DOHH2 (cell line): Measurements from ENCODE around the gene DCST1.

Experiments
- H3F3A ChIP-seq: fragments of 200-600 bp; sonication (generic), shearing (Covaris generic); 2 replicates; pipeline ENCODE4 v1.6.0; 2016; ENCODE audit warnings: antibody characterized with exemption, mild to moderate bottlenecking; ENCODE audit not compliant: control insufficient read depth, insufficient read depth
- H3K27ac ChIP-seq: fragments of 200-600 bp; sonication (generic); 2 replicates; pipeline ENCODE4 v1.5.1; 2014; ENCODE audit warnings: low read depth, mild to moderate bottlenecking, low read length, moderate library complexity
- H3K27me3 ChIP-seq: fragments of 200-600 bp; sonication (generic); 2 replicates; pipeline ENCODE4 v1.6.1; 2014; ENCODE audit warnings: mild to moderate bottlenecking, low read length, mixed read lengths; ENCODE audit not compliant: control insufficient read depth
- H3K36me3 ChIP-seq: fragments of 200-600 bp; sonication (generic); 2 replicates; pipeline ENCODE4 v1.6.1; 2014; ENCODE audit warnings: mild to moderate bottlenecking, low read length, moderate library complexity, mixed read lengths; ENCODE audit not compliant: control insufficient read depth
- H3K4me1 ChIP-seq: fragments of 200-600 bp; sonication (generic); 2 replicates; pipeline ENCODE4 v1.6.1; 2014; ENCODE audit warnings: mild to moderate bottlenecking, low read length, mixed read lengths; ENCODE audit not compliant: control insufficient read depth
- H3K4me2 ChIP-seq: fragments of 200-600 bp; sonication (generic); 2 replicates; pipeline ENCODE4 v1.6.0; 2014; ENCODE audit warnings: mild to moderate bottlenecking, low read length, moderate library complexity
- H3K4me3 ChIP-seq: fragments of 200-600 bp; sonication (generic); 2 replicates; pipeline ENCODE4 v1.5.1; 2014; ENCODE audit warnings: mild to moderate bottlenecking, low read length, mixed read lengths
- H3K79me2 ChIP-seq: fragments of 200-600 bp; sonication (generic); 2 replicates; pipeline ENCODE4 v1.6.1; 2014; ENCODE audit warnings: mild to moderate bottlenecking, low read length, mixed read lengths; ENCODE audit not compliant: control insufficient read depth
- H3K9me2 ChIP-seq: fragments of 200-600 bp; sonication (generic); replicated peaks from 2 replicates; pipeline ENCODE4 v1.6.1; 2014; ENCODE audit warnings: mild to moderate bottlenecking, low read length, mixed read lengths; ENCODE audit not compliant: control insufficient read depth
- H3K9me3 ChIP-seq: fragments of 200-600 bp; sonication (generic); 2 replicates; pipeline ENCODE4 v1.6.1; 2014; ENCODE audit warnings: antibody characterized with exemption, low read length, mixed read lengths; ENCODE audit not compliant: control insufficient read depth, insufficient read depth
- H4K20me1 ChIP-seq: fragments of 200-600 bp; sonication (generic); 2 replicates; pipeline ENCODE4 v1.6.0; 2014; ENCODE audit warnings: low read depth, mild to moderate bottlenecking, antibody characterized with exemption, low read length, moderate library complexity; ENCODE audit not compliant: control insufficient read depth, insufficient read depth
- CTCF ChIP-seq: fragments of 200-600 bp; sonication (generic); IDR thresholded peaks from one replicate; pipeline ENCODE4 v1.5.1; 2014; ENCODE audit warnings: antibody characterized with exemption, mild to moderate bottlenecking, low read depth, low read length; ENCODE audit not compliant: poor library complexity, severe bottlenecking
- EZH2phosphoT487 ChIP-seq: fragments of 200-600 bp; sonication (generic); IDR thresholded peaks from 2 replicates; pipeline ENCODE4 v1.6.1; 2017; ENCODE audit warnings: borderline replicate concordance, mild to moderate bottlenecking, antibody characterized with exemption, low read length, moderate library complexity, mixed read lengths

Gene DCST1

GRCh38 chr1:155039308-155039669 lies 5.7 kb downstream of the DCST1 start:
- Histone ChIP-seq H3K79me2 (no peaks in the 10 kb centered on the region), H3K27me3 (peaks cover 39% of the 10 kb centered on the region), H3K4me1 (no peaks in the 10 kb centered on the region), H3K9me3 (no peaks in the 10 kb centered on the region), H3F3A (no peaks in the 10 kb centered on the region), H3K9me2 (no peaks in the 10 kb centered on the region), H4K20me1 (no peaks in the 10 kb centered on the region), H3K4me2 (no peak overlapping the region), H3K36me3 (no peaks in the 10 kb centered on the region), H3K4me3 (no peak overlapping the region), H3K27ac (no peak overlapping the region)
- no peak for TF ChIP-seq CTCF
- TF ChIP-seq EZH2phosphoT487 = no peak

GRCh38 chr1:155040358-155041093 lies 6.9 kb downstream of the DCST1 start:
- Histone ChIP-seq H3K27me3 (peaks cover 32% of the 10 kb centered on the region), H3K4me1 (peaks cover 3% of the 10 kb centered on the region), H4K20me1 (no peaks in the 10 kb centered on the region), H3K27ac (no peak overlapping the region), H3K4me2 (no peak overlapping the region), H3K9me2 (no peaks in the 10 kb centered on the region), H3K36me3 (no peaks in the 10 kb centered on the region), H3K9me3 (no peaks in the 10 kb centered on the region), H3K79me2 (no peaks in the 10 kb centered on the region), H3K4me3 (no peak overlapping the region), H3F3A (no peaks in the 10 kb centered on the region)
- no peak for TF ChIP-seq CTCF
- no peak for TF ChIP-seq EZH2phosphoT487

GRCh38 chr1:155042789-155043188 lies 9.2 kb downstream of the DCST1 start:
- Histone ChIP-seq H3K9me3 (no peaks in the 10 kb centered on the region), H3K27ac (no peak overlapping the region), H3K4me1 (peaks cover 3% of the 10 kb centered on the region), H4K20me1 (no peaks in the 10 kb centered on the region), H3K4me2 (no peak overlapping the region), H3K4me3 (no peak overlapping the region), H3K36me3 (no peaks in the 10 kb centered on the region), H3F3A (no peaks in the 10 kb centered on the region), H3K9me2 (no peaks in the 10 kb centered on the region), H3K79me2 (no peaks in the 10 kb centered on the region), H3K27me3 (peaks cover 30% of the 10 kb centered on the region)
- TF ChIP-seq CTCF = no peak
- TF ChIP-seq EZH2phosphoT487 = no peak
